Body of pancreas (tissue), 4 donors: ENCODE measurements around the gene PAM16. TPM values are rescaled to one million over a fixed set of nuclear protein-coding genes. Genes with fewer than 3 reads are reported as not detected.

Source experiments
- ATAC-seq: fragments of 150-250 bp; one replicate; pipeline ENCODE4 v1.9.1; 2016
- DNase-seq, 4 donors: peaks; one replicate each; pipeline ENCODE4 v3.0.0-alpha.2; 2019
- H3K27ac ChIP-seq, 4 donors: fragments of 200-600 bp; sonication (generic); 1 replicate in 3 of 4; 2 replicates in 1 of 4; pipeline versions ENCODE4 v1.5.1 to v1.6.1; 2016 to 2019; ENCODE audit warnings: mild to moderate bottlenecking in 1 of 4, mixed read lengths in 1 of 4, moderate library complexity in 1 of 4
- H3K27me3 ChIP-seq, 2 donors: fragments of 200-600 bp; sonication (generic); one replicate each; pipeline ENCODE4 v1.6.0; 2016; ENCODE audit warnings: mild to moderate bottlenecking in 1 of 2
- H3K36me3 ChIP-seq, 2 donors: fragments of 200-600 bp; sonication (generic); replicated peaks in 1 of 2; 2 replicates each; pipeline ENCODE4 v1.5.1; 2016; ENCODE audit warnings: low read depth in 2 of 2; ENCODE audit not compliant: insufficient read depth in 1 of 2
- H3K4me1 ChIP-seq: fragments of 200-600 bp; sonication (generic); one replicate; pipeline ENCODE4 v1.6.0; 2016
- H3K4me3 ChIP-seq, 2 donors: fragments of 200-600 bp; sonication (generic); 1 replicate in 1 of 2; 2 replicates in 1 of 2; pipeline ENCODE4 v1.5.1; 2016 to 2019
- H3K9me3 ChIP-seq, 3 donors: fragments of 200-600 bp; sonication (generic); 1 replicate in 2 of 3; 2 replicates in 1 of 3; pipeline ENCODE4 v1.5.1; 2016
- CTCF ChIP-seq, 7 experiments: fragments of 450-650 bp in 4 of 7; fragments of 200-600 bp in 3 of 7; sonication (generic) in 3 of 7; IDR thresholded peaks; one replicate each; pipeline ENCODE4 v1.5.1; 2016 to 2019; ENCODE audit warnings: antibody characterized with exemption in 7 of 7
- POLR2A ChIP-seq, 3 donors: fragments of 450-650 bp; IDR thresholded peaks; one replicate each; pipeline ENCODE4 v1.6.1; 2016; ENCODE audit warnings: antibody characterized with exemption in 3 of 3, mild to moderate bottlenecking in 2 of 3
- WGBS, 2 donors: methylation state at CpG; one replicate each; pipeline ENCODE4 v1.1.5; 2017; 5-methylcytosine and 5-hydroxymethylcytosine counted together
- intact Hi-C: fragments of 100-400 bp; cut with DNase I; formaldehyde crosslinking; loops from one replicate; pipeline ENCODE4 v1.15.1; 2023
- total RNA-seq, 2 donors: library from RNA; depleted of rRNA; stranded (reverse); fragments of >200 nt; gene quantifications; one replicate each; pipeline ENCODE4 v1.1.0, GENCODE V29; 2016

PAM16 gene
- total RNA-seq, 2 donors from 2014 or later, result 25.9 to 27.7 TPM

- intact Hi-C loops, result no loop called here
- H3K4me3 ChIP-seq, result no peak overlapping the region
- DNase-seq, result no peak
- no peaks in the 10 kb centered on the region for H3K27me3 ChIP-seq
- no peaks in the 10 kb centered on the region for H3K9me3 ChIP-seq
- H3K27ac ChIP-seq, result no peak overlapping the region
- ATAC-seq, result no peak
- no peaks in the 10 kb centered on the region for H3K4me1 ChIP-seq
- TF ChIP-seq CTCF (IDR thresholded peaks at IDR 0.05) (no peak), POLR2A (IDR thresholded peaks at IDR 0.05) (no peak)
- 90 to 95% methylated on average over 6 to 19 of the region's 19 CpGs for WGBS, 2 donors
- H3K36me3 ChIP-seq, result peaks cover 0 to 2% of the 10 kb centered on the region in 2 donors
Measured at GRCh38 chr16:4358236-4358635, 7.1 kb upstream of the PAM16 start.

- Histone ChIP-seq H3K4me3 (no peak overlapping the region), H3K4me1 (peaks cover 1% of the 10 kb centered on the region), H3K9me3 (no peaks in the 10 kb centered on the region), H3K27me3 (no peaks in the 10 kb centered on the region), H3K27ac (no peak overlapping the region), H3K36me3 (peaks cover 0 to 2% of the 10 kb centered on the region in 2 donors)
- no peak for DNase-seq
- no peak for ATAC-seq
- intact Hi-C loops, result no loop called here
- no peak for TF ChIP-seq POLR2A (IDR thresholded peaks at IDR 0.05)
- 93 to 100% methylated on average over 4 to 7 of the region's 7 CpGs for WGBS, 2 donors
Measured at GRCh38 chr16:4356820-4357219, 5.7 kb upstream of the PAM16 start.

GRCh38 chr16:4354512-4355409 lies 3.6 kb upstream of the PAM16 start:
- no peak overlapping the region for H3K4me3 ChIP-seq
- ATAC-seq, result no peak
- no peak overlapping the region for H3K27ac ChIP-seq
- WGBS, 2 donors, result 90 to 93% methylated on average over 17 to 18 of the region's 20 CpGs
- no peak for DNase-seq
- intact Hi-C loops, result no loop called here
- no peaks in the 10 kb centered on the region for H3K36me3 ChIP-seq
- no peaks in the 10 kb centered on the region for H3K9me3 ChIP-seq
- no peaks in the 10 kb centered on the region for H3K27me3 ChIP-seq
- peaks cover 14% of the 10 kb centered on the region for H3K4me1 ChIP-seq
- TF ChIP-seq CTCF (IDR thresholded peaks at IDR 0.05), result no peak
- TF ChIP-seq POLR2A (IDR thresholded peaks at IDR 0.05), result no peak

GRCh38 chr16:4353675-4354074 lies 2.6 kb upstream of the PAM16 start:
- no peak overlapping the region for H3K4me3 ChIP-seq
- H3K27me3 ChIP-seq, result no peaks in the 10 kb centered on the region
- WGBS, 2 donors, result 77 to 96% methylated on average over 4 of the region's 4 CpGs
- DNase-seq (no peak), ATAC-seq (no peak)
- no peak overlapping the region for H3K27ac ChIP-seq
- peaks cover 20% of the 10 kb centered on the region for H3K4me1 ChIP-seq
- intact Hi-C loops, result no loop called here
- no peaks in the 10 kb centered on the region for H3K36me3 ChIP-seq
- TF ChIP-seq CTCF (IDR thresholded peaks at IDR 0.05) (no peak), POLR2A (IDR thresholded peaks at IDR 0.05) (no peak)
- no peaks in the 10 kb centered on the region for H3K9me3 ChIP-seq

- DNase-seq (no peak), ATAC-seq (no peak)
- WGBS, 2 donors, result 84 to 92% methylated on average over 5 of the region's 5 CpGs
- H3K4me1 ChIP-seq, result peaks cover 25% of the 10 kb centered on the region
- H3K27me3 ChIP-seq, result no peaks in the 10 kb centered on the region
- intact Hi-C loops, result no loop called here
- no peak overlapping the region for H3K4me3 ChIP-seq
- TF ChIP-seq CTCF (IDR thresholded peaks at IDR 0.05) (no peak), POLR2A (IDR thresholded peaks at IDR 0.05) (no peak)
- H3K9me3 ChIP-seq, result no peaks in the 10 kb centered on the region
- no peaks in the 10 kb centered on the region for H3K36me3 ChIP-seq
- no peak overlapping the region for H3K27ac ChIP-seq
Measured at GRCh38 chr16:4352843-4353242, 1.7 kb upstream of the PAM16 start.
